ENCODE measurements around the gene SLC25A3.
A peak's percentile ranks its signal among the peaks of the same experiment; 100 is the strongest.

Gene SLC25A3

GRCh38 chr12:98587084-98587483 lies 6.4 kb upstream of the SLC25A3 start:
- H3K4me1 ChIP-seq, result no peaks in the 10 kb centered on the region
- H3K4me3 ChIP-seq (ENCODE audit: low read depth, low read length), result no peak overlapping the region
- H3K9ac ChIP-seq, result no peak overlapping the region
- H3K27ac ChIP-seq, result no peak overlapping the region
- H3K79me2 ChIP-seq, result no peaks in the 10 kb centered on the region
- H3K9me3 ChIP-seq (ENCODE audit: control insufficient read depth, low read length), result no peaks in the 10 kb centered on the region
- H3K36me3 ChIP-seq (ENCODE audit: control insufficient read depth, insufficient read depth, low read length), result no peaks in the 10 kb centered on the region
- no peak for TF ChIP-seq CTCF (IDR thresholded peaks at IDR 0.05)
- no peaks in the 10 kb centered on the region for H3K27me3 ChIP-seq (ENCODE audit: control insufficient read depth, insufficient read depth, low read length)
- H2AFZ ChIP-seq, result no peak overlapping the region
- H3K4me2 ChIP-seq (ENCODE audit: low read length), result no peak overlapping the region

- H3K27me3 ChIP-seq (ENCODE audit: control insufficient read depth, insufficient read depth, low read length), result no peaks in the 10 kb centered on the region
- no peak overlapping the region for H3K27ac ChIP-seq
- peak overlapping the region; percentile 20 for H2AFZ ChIP-seq
- H3K36me3 ChIP-seq (ENCODE audit: control insufficient read depth, insufficient read depth, low read length), result no peaks in the 10 kb centered on the region
- no peak overlapping the region for H3K9ac ChIP-seq
- no peak overlapping the region for H3K4me3 ChIP-seq (ENCODE audit: low read depth, low read length)
- no peaks in the 10 kb centered on the region for H3K9me3 ChIP-seq (ENCODE audit: control insufficient read depth, low read length)
- no peak for TF ChIP-seq CTCF (IDR thresholded peaks at IDR 0.05)
- H3K4me1 ChIP-seq, result peaks cover 7% of the 10 kb centered on the region
- peaks cover 19% of the 10 kb centered on the region for H3K79me2 ChIP-seq
- H3K4me2 ChIP-seq (ENCODE audit: low read length), result no peak overlapping the region
Observed at GRCh38 chr12:98591209-98591608, 2.3 kb upstream of the SLC25A3 start.

- Histone ChIP-seq H3K27ac (peak overlapping the region; percentile 99), H3K27me3 (ENCODE audit: control insufficient read depth, insufficient read depth, low read length) (no peaks in the 10 kb centered on the region), H3K9ac (no peak overlapping the region), H3K79me2 (peaks cover 28% of the 10 kb centered on the region), H2AFZ (peak overlapping the region; percentile 63), H3K4me1 (peaks cover 13% of the 10 kb centered on the region), H3K9me3 (ENCODE audit: control insufficient read depth, low read length) (no peaks in the 10 kb centered on the region), H3K36me3 (ENCODE audit: control insufficient read depth, insufficient read depth, low read length) (no peaks in the 10 kb centered on the region), H3K4me2 (ENCODE audit: low read length) (peak overlapping the region; percentile 52), H3K4me3 (ENCODE audit: low read depth, low read length) (peak overlapping the region; percentile 99)
- TF ChIP-seq CTCF (IDR thresholded peaks at IDR 0.05), result no peak
Observed at GRCh38 chr12:98592825-98593322, 612 bp upstream of the SLC25A3 start.

- peak overlapping the region; percentile 95 for H3K4me2 ChIP-seq (ENCODE audit: low read length)
- H3K79me2 ChIP-seq, result peaks cover 28% of the 10 kb centered on the region
- H3K27ac ChIP-seq, result peak overlapping the region; percentile 99
- peak overlapping the region; percentile 100 for H3K9ac ChIP-seq
- peak overlapping the region; percentile 99 for H3K4me3 ChIP-seq (ENCODE audit: low read depth, low read length)
- TF ChIP-seq CTCF (IDR thresholded peaks at IDR 0.05), result no peak
- H2AFZ ChIP-seq, result peak overlapping the region; percentile 84
- H3K4me1 ChIP-seq, result peaks cover 13% of the 10 kb centered on the region
- no peaks in the 10 kb centered on the region for H3K27me3 ChIP-seq (ENCODE audit: control insufficient read depth, insufficient read depth, low read length)
- H3K36me3 ChIP-seq (ENCODE audit: control insufficient read depth, insufficient read depth, low read length), result no peaks in the 10 kb centered on the region
- no peaks in the 10 kb centered on the region for H3K9me3 ChIP-seq (ENCODE audit: control insufficient read depth, low read length)
Observed at GRCh38 chr12:98594050-98594835, 757 bp downstream of the SLC25A3 start.

All from parathyroid adenoma (tissue), 2 donors.